Neural cell (in vitro differentiated cells): ENCODE measurements around the gene USP9X.

Experiments
- CTCF ChIP-seq: fragments of 450-650 bp; IDR thresholded peaks from 2 replicates; pipeline ENCODE4 v1.5.1; 2014; ENCODE audit warnings: antibody characterized with exemption, mild to moderate bottlenecking, moderate library complexity; ENCODE audit not compliant: poor library complexity, severe bottlenecking
- EP300 ChIP-seq: fragments of 450-650 bp; conservative IDR thresholded peaks from 2 replicates; pipeline ENCODE4 v1.6.1; 2014; ENCODE audit warnings: antibody characterized with exemption, mild to moderate bottlenecking, moderate library complexity; ENCODE audit not compliant: poor library complexity, severe bottlenecking
- EZH2 ChIP-seq: fragments of 200-600, 300-800 bp; shearing (Covaris generic), sonication (generic); IDR thresholded peaks from 2 replicates; pipeline ENCODE4 v1.6.1; 2014; ENCODE audit warnings: antibody characterized with exemption, low read length, borderline replicate concordance, mild to moderate bottlenecking; ENCODE audit not compliant: insufficient read depth, poor library complexity, severe bottlenecking
- POLR2AphosphoS5 ChIP-seq: IDR thresholded peaks from 2 replicates; pipeline ENCODE4 v1.6.1; 2012
- REST ChIP-seq: IDR thresholded peaks from 2 replicates; pipeline ENCODE4 v1.6.1; 2012; ENCODE audit warnings: borderline replicate concordance
- TAF1 ChIP-seq: IDR thresholded peaks from 2 replicates; pipeline ENCODE4 v1.6.1; 2012; ENCODE audit warnings: low read depth

GRCh38 chrX:41035582-41035981 is 49.7 kb upstream of the USP9X start:
- TF ChIP-seq CTCF (no peak), POLR2AphosphoS5 (no peak), EZH2 (no peak), EP300 (no peak), TAF1 (no peak), REST (no peak)
